NT2/D1 (cell line): ENCODE measurements around the gene GPR152.
"Not testable (repeated sequence)": the region's sequence is repeated elsewhere in the genome, so short reads cannot be mapped to it uniquely, and the experiment has no call there.

Source experiments
- DNase-seq: peaks from one replicate; pipeline ENCODE4 v3.0.0-alpha.2; 2011; ENCODE audit warnings: low read depth, low spot score
- H3K27me3 ChIP-seq: 2 replicates; pipeline ENCODE4 v1.6.0; 2011; ENCODE audit warnings: mild to moderate bottlenecking; ENCODE audit not compliant: insufficient read length, insufficient read depth
- H3K36me3 ChIP-seq: 2 replicates; pipeline ENCODE4 v1.6.1; 2011; ENCODE audit warnings: mild to moderate bottlenecking, low read length, mixed read lengths; ENCODE audit not compliant: insufficient read depth, insufficient read length
- H3K4me1 ChIP-seq: 2 replicates; pipeline ENCODE4 v1.5.1; 2011; ENCODE audit not compliant: insufficient read depth, insufficient read length
- H3K4me3 ChIP-seq: 2 replicates; pipeline ENCODE4 v1.5.1; 2011; ENCODE audit warnings: low read depth; ENCODE audit not compliant: insufficient read length
- H3K9ac ChIP-seq: 2 replicates; pipeline ENCODE4 v1.6.0; 2011; ENCODE audit warnings: low read depth; ENCODE audit not compliant: insufficient read length
- H3K9me3 ChIP-seq: 2 replicates; pipeline ENCODE4 v1.5.1; 2011; ENCODE audit warnings: mild to moderate bottlenecking, low read length; ENCODE audit not compliant: insufficient read depth
- SUZ12 ChIP-seq: IDR thresholded peaks from 2 replicates; pipeline ENCODE4 v1.6.1; 2011; ENCODE audit not compliant: insufficient read length, insufficient read depth; ENCODE audit errors: extremely low read depth
- YY1 ChIP-seq: IDR thresholded peaks from 2 replicates; pipeline ENCODE4 v1.6.1; 2011; ENCODE audit not compliant: insufficient read length, insufficient read depth
- ZNF274 ChIP-seq: IDR thresholded peaks from 2 replicates; pipeline ENCODE4 v1.6.1; 2011; ENCODE audit warnings: mild to moderate bottlenecking, low read depth, low read length

The GPR152 gene

DNA sequence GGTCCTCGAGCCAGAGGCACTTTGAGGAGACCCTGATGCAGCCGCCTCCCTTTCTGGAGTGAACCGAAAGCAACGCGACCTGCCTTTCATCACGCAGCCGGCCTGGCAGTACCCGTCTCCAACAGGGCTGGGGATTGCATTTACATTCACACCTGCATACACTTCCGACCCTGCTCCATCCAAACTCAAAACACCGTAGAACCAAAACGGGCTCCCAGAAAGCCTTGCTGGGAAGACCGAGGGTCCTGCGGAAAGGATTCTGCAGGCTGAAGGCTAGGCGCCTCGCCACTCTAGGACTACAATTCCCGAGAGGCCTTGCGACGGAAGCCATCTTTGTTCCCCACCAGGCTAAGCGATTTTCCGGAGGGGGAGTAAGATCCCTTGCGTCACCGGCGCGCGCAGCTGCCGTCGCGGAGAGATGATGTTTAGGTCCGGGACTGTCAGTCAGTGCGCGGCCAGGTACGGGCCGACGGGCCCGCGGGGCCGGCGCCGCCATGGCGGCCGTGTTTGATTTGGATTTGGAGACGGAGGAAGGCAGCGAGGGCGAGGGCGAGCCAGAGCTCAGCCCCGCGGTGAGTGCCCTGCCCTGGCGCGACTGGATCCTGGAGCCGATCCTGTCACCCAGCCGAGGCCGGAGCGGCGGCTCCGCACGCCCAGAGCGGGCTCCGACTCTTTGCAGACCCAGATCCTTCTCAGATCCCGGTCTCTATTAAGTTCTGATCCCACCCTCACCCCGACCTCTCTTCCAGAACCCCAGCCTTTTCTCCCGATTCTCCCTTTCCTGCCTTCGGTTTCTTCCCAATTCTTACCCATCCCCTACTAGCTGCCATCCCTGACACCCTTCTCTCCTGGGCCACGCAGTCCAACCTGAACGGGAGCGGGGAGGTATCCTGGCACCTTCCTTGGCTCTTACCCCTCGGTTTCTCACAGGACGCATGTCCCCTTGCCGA, 24.2 kb downstream of the GPR152 start, which contains the start of gene RPS6KB2:
Gene RPS6KB2 (plus strand): TSS at position 443 of the 950 bp plus-strand sequence. CDS start 52 bp downstream, at position 495.
- Histone ChIP-seq H3K27me3 (no peaks in the 10 kb centered on the region), H3K9me3 (no peaks in the 10 kb centered on the region), H3K4me1 (peaks cover 20% of the 10 kb centered on the region), H3K4me3 (peak within 1 kb of the TSS; percentile 99), H3K36me3 (peaks cover 43% of the 10 kb centered on the region), H3K9ac (peak within 1 kb of the TSS; percentile 98)
- TF ChIP-seq SUZ12 (no peak), YY1 (peak; percentile 99)
- peak; percentile 99 for DNase-seq

DNA sequence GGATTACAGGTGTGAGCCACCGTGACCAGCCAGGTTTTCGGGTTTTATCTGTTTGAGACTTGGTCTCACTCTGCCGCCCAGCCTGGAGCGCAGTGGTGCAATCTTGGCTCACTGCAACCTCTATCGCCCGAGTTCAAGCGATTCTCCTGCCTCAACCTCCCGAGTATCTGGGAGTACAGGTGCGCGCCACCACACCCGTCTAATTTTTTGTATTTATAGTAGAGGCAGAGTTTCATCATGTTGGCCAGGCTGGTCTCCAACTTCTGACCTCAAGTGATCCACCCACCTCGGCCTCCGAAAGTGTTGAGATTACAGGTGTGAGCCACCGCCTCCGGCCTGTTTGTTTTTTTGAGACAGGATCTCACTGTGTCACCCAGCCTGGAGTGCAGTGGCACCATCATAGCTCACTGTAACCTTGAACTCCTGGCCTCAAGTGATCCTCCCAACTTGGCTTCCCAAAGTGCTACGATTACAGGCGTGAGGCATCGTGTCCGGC, 25.1 kb downstream of the GPR152 start:
- Histone ChIP-seq H3K4me1 (peaks cover 26% of the 10 kb centered on the region), H3K36me3 (peaks cover 34% of the 10 kb centered on the region), H3K4me3 (peak overlapping the region; percentile 99), H3K9ac (peak overlapping the region; percentile 98)
- H3K9me3 ChIP-seq, H3K27me3 ChIP-seq, DNase-seq: not testable (repeated sequence)

DNA sequence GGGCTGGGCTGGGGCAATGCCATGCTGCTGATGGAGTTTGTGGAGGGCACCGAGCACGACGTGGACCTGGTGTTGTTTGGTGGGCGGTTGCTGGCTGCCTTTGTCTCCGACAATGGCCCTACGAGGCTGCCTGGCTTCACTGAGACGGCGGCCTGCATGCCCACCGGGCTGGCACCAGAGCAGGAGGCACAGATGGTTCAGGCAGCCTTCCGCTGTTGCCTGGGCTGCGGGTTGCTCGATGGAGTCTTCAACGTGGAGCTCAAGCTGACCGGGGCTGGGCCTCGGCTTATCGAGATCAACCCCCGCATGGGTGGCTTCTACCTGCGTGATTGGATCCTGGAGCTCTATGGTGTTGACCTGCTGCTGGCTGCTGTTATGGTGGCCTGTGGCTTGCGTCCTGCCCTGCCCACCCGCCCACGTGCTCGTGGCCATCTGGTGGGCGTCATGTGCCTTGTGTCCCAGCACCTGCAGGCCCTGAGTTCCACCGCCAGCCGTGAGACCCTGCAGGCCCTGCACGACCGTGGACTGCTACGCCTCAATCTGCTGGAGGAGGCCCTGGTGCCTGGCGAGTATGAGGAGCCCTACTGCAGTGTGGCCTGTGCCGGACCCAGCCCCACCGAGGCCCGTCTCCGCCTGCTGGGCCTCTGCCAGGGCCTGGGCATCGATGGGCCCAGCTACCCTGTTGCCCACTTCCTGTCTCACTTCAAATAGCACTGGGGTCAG, 28.5 kb downstream of the GPR152 start:
- H3K9ac ChIP-seq, result no peak overlapping the region
- no peaks in the 10 kb centered on the region for H3K9me3 ChIP-seq
- peaks cover 12% of the 10 kb centered on the region for H3K27me3 ChIP-seq
- H3K4me3 ChIP-seq, result no peak overlapping the region
- H3K4me1 ChIP-seq, result peaks cover 37% of the 10 kb centered on the region
- TF ChIP-seq SUZ12 (no peak), ZNF274 (no peak), YY1 (no peak)
- no peak for DNase-seq
- H3K36me3 ChIP-seq, result peaks cover 2% of the 10 kb centered on the region

DNA sequence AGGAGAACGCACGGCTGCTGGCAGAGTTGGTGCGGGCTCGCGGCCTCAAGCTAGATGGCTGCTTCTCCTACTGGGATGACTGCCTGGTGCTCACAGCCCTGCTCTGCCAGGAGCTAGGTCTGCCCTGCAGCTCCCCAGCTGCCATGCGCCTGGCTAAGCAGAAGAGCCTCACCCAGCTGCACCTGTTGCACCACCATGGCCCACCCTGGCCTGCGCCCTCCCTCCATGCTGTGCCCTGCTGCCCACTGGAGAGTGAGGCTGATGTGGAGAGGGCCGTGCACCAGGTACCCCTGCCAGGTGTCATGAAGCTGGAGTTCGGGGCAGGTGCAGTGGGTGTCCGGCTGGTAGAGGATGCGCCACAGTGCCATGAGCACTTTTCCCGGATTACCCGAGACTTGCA, 29.1 kb downstream of the GPR152 start:
- Histone ChIP-seq H3K4me3 (no peak overlapping the region), H3K36me3 (peaks cover 2% of the 10 kb centered on the region), H3K9ac (no peak overlapping the region), H3K4me1 (peaks cover 38% of the 10 kb centered on the region), H3K27me3 (peaks cover 16% of the 10 kb centered on the region), H3K9me3 (no peaks in the 10 kb centered on the region)
- DNase-seq, result no peak
- no peak for TF ChIP-seq SUZ12
- no peak for TF ChIP-seq ZNF274
- TF ChIP-seq YY1, result no peak

DNA sequence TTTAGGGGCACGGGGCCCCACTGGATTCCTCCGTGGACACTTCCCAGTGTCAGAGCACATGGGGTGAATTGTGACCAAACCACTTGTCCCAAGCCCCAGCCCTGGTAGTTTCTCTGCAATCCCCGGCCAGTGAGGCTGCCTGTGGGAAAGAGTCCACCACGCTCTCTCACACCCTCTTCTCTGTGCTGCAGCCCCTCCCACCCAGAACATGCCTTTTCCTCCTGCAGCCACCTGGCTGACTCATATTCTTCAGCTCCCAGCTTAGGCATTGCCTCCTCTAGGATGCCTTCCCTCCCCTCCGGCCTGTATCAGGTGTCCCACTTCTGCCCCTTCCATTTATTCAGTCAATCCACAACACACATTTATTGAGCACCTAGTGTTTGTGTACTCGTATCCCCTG, 29.6 kb downstream of the GPR152 start:
- peak overlapping the region; percentile 37 for H3K9ac ChIP-seq
- H3K4me1 ChIP-seq, result peaks cover 40% of the 10 kb centered on the region
- no peaks in the 10 kb centered on the region for H3K9me3 ChIP-seq
- H3K27me3 ChIP-seq, result peaks cover 16% of the 10 kb centered on the region
- no peak for DNase-seq
- TF ChIP-seq ZNF274, result no peak
- no peak for TF ChIP-seq YY1
- TF ChIP-seq SUZ12, result no peak
- H3K4me3 ChIP-seq, result no peak overlapping the region
- H3K36me3 ChIP-seq, result peaks cover 2% of the 10 kb centered on the region

DNA sequence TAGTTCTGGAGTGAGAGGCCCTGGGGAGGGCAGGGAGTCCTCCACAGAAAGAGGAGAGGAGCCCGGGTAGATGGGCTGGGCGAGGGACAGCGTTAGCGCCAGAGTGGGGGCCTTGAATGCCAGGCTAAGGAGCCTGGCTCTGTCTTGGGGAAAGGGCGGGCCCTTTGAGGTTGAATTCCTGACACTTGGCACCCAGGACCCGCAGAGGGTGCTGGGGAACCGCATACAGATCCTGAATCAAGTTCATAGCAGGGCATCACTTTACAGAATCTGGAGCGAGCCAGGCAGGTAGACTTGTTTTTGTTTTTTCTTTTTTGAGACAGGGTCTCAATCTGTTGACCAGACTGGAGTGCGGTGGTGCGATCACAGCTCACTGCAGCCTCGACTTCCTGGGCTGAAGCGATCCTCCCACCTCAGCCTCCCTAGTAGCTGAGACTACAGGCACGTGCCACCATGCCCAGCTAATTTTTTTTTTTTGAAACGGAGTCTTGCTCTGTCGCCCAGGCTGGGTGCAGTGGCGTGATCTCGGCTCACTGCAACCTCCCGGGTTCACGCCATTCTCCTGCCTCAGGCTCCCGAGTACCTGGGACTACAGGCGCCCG, 31.0 kb downstream of the GPR152 start:
- Histone ChIP-seq H3K4me3 (peak overlapping the region; percentile 21), H3K4me1 (peaks cover 45% of the 10 kb centered on the region), H3K27me3 (peaks cover 16% of the 10 kb centered on the region), H3K36me3 (peaks cover 2% of the 10 kb centered on the region), H3K9me3 (no peaks in the 10 kb centered on the region), H3K9ac (peak overlapping the region; percentile 39)
- no peak for DNase-seq
- no peak for TF ChIP-seq SUZ12
- TF ChIP-seq YY1, result no peak
